Stomach (tissue), 9 donors: ENCODE results near the gene SLC9A2. TPM values are rescaled to one million over a fixed set of nuclear protein-coding genes. Genes with fewer than 3 reads are reported as not detected.

Experiments used
- DNase-seq, 2 donors: peaks; one replicate each; pipeline versions ENCODE4 v3.0.0 to v3.0.0-alpha.2; 2013 to 2019
- H3K27ac ChIP-seq, 5 donors: fragments of 200-600 bp in 4 of 5; sonication (generic) in 4 of 5; one replicate each; pipeline ENCODE4 v1.5.1; 2013 to 2019; ENCODE audit warnings: mild to moderate bottlenecking in 1 of 5, moderate library complexity in 1 of 5
- H3K27me3 ChIP-seq, 3 donors: fragments of 200-600 bp; sonication (generic); one replicate each; pipeline ENCODE4 v1.5.1; 2017 to 2019; ENCODE audit warnings: mixed run types in 1 of 3
- H3K36me3 ChIP-seq, 4 donors: fragments of 200-600 bp; sonication (generic); 1 replicate in 3 of 4; 2 replicates in 1 of 4; pipeline ENCODE4 v1.5.1; 2016 to 2019
- H3K4me1 ChIP-seq, 4 donors: fragments of 200-600 bp; sonication (generic); one replicate each; pipeline ENCODE4 v1.5.1; 2016 to 2019
- H3K4me3 ChIP-seq, 4 donors: fragments of 200-600 bp; sonication (generic) in 3 of 4; one replicate each; pipeline ENCODE4 v1.5.1; 2016 to 2019; ENCODE audit warnings: mild to moderate bottlenecking in 1 of 4
- H3K9me3 ChIP-seq, 4 donors: fragments of 200-600 bp; sonication (generic); one replicate each; pipeline ENCODE4 v1.5.1; 2016 to 2019
- EP300 ChIP-seq: sonication (generic); formaldehyde crosslinking; IDR thresholded peaks from one replicate; pipeline ENCODE4 v1.6.1; 2017; ENCODE audit warnings: antibody characterized with exemption
- POLR2A ChIP-seq, 4 donors: fragments of 450-650 bp; IDR thresholded peaks; one replicate each; pipeline ENCODE4 v1.6.1; 2016; ENCODE audit warnings: antibody characterized with exemption in 4 of 4, control low read depth in 2 of 4, mild to moderate bottlenecking in 1 of 4, moderate library complexity in 1 of 4
- POLR2AphosphoS5 ChIP-seq, 3 donors: sonication (generic); formaldehyde crosslinking; IDR thresholded peaks; one replicate each; pipeline ENCODE4 v1.6.1; 2016; ENCODE audit warnings: antibody characterized with exemption in 3 of 3
- WGBS, 5 donors: extraction: QIAGEN DNeasy Blood & Tissue Kit in 3 of 5; methylation state at CpG; one replicate each; pipeline versions ENCODE4 v1.1.5 to v1.1.7; 2013 to 2018; 5-methylcytosine and 5-hydroxymethylcytosine counted together
- intact Hi-C: fragments of 100-400 bp; cut with DNase I; formaldehyde crosslinking; loops from one replicate; pipeline ENCODE4 v1.15.1; 2023; ENCODE audit warnings: low total_unique reads
- polyA plus RNA-seq, 3 donors: library from polyadenylated mRNA; stranded (reverse); fragments of 200-250 nt; gene quantifications; one replicate each; pipeline ENCODE4 v1.2.3, GENCODE V29; 2013
- total RNA-seq, 5 donors: library from RNA; depleted of rRNA; stranded (reverse); fragments of >200 nt; gene quantifications; one replicate each; pipeline versions ENCODE4 v1.1.0 to v1.2.3, GENCODE V29; 2014 to 2016
- TF ChIP-seq, protein P1 (sequence below), 7 experiments: fragments of 450-650 bp in 4 of 7; fragments of 200-600 bp in 3 of 7; sonication (generic) in 3 of 7; IDR thresholded peaks; one replicate each; pipeline ENCODE4 v1.5.1; 2016 to 2019; ENCODE audit warnings: antibody characterized with exemption in 7 of 7, control low read depth in 2 of 7, mild to moderate bottlenecking in 1 of 7
- donor health status: healthy with polysubstance abuse.
- donor health status: Bipolar disorder and iron deficiency.
- donor health status: healthy.

SLC9A2 gene
- total and polyA plus RNA-seq, 8 donors = 2.4 to 79.9 (median 15.0) TPM

DNA sequence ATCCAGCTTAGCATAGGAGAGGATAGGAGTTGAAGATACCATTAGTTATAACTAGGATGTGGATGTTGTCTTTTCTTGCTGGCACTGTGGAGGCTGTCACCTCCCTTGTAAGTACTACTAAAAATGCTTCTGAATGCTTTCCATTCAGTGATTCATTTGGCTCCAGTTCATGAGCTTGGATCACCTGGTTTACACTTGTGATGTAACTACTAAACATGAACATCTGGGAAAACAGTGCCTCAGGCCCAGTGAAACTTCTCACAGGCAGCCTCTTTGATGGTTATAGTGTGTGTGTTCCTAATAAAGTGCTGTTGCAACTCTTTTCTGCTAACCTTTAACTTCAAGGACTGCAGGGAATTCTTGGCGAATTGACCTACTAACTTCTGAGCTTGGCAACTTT is 13.0 kb upstream of the SLC9A2 start:
- H3K36me3 ChIP-seq = no peaks in the 10 kb centered on the region
- 35 to 70% (median 47%) methylated on average over 1 of the region's 1 CpG for WGBS, 5 donors
- intact Hi-C loops = no loop called here
- H3K27ac ChIP-seq = no peak overlapping the region
- TF ChIP-seq, protein P1, sequence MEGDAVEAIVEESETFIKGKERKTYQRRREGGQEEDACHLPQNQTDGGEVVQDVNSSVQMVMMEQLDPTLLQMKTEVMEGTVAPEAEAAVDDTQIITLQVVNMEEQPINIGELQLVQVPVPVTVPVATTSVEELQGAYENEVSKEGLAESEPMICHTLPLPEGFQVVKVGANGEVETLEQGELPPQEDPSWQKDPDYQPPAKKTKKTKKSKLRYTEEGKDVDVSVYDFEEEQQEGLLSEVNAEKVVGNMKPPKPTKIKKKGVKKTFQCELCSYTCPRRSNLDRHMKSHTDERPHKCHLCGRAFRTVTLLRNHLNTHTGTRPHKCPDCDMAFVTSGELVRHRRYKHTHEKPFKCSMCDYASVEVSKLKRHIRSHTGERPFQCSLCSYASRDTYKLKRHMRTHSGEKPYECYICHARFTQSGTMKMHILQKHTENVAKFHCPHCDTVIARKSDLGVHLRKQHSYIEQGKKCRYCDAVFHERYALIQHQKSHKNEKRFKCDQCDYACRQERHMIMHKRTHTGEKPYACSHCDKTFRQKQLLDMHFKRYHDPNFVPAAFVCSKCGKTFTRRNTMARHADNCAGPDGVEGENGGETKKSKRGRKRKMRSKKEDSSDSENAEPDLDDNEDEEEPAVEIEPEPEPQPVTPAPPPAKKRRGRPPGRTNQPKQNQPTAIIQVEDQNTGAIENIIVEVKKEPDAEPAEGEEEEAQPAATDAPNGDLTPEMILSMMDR (IDR thresholded peaks at IDR 0.05) = no peak
- TF ChIP-seq POLR2A (IDR thresholded peaks at IDR 0.05) (no peak), EP300 (no peak), POLR2AphosphoS5 (IDR thresholded peaks at IDR 0.05) (no peak)
- H3K4me3 ChIP-seq = no peak overlapping the region
- no peak for DNase-seq
- H3K4me1 ChIP-seq = peaks cover 0 to 8% (median 2%) of the 10 kb centered on the region in 4 donors
- H3K9me3 ChIP-seq = no peaks in the 10 kb centered on the region
- no peaks in the 10 kb centered on the region for H3K27me3 ChIP-seq

DNA sequence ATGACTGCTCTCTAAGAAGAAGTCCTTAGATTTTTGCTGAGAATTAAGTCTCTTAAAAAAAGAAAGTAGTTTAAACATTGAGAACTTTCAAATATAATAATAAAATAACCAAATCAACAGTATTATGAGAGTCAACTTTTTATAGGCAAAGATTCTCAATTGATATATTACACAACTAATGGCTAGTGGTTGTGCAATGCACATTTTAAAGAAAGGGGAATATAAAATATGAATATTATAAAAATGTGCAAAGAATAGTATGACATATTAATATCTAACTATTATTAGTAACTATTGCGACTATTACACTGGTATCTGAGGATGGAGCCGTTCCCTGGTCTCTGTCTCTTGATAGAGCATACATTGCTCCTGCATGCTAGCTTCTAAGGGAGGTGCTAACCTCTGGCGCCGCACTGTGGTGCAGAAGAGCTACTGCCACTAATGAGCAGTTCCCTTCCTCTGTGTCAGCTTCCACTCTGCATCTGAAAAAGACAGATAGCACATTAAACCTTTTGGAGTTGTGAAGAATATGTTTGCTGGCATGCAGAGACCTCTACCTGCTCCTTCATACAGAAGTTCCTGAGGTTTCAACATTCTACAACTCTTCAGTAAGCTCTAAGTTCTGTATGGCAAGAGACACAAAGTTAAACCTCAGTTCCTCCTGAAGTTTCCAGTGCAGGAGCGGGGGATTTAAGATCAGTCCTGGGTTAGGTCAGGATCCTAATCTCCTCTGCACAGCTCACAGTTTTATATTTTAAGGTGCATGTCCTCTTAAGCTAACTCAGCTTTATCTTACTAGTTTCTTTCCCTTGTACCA is 3.5 kb upstream of the SLC9A2 start:
- DNase-seq = peak; percentile 74 to 82
- WGBS, 5 donors = 15 to 20% (median 17%) methylated on average over 5 of the region's 5 CpGs
- H3K27ac ChIP-seq = no peak overlapping the region
- no peak overlapping the region for H3K4me3 ChIP-seq
- no peaks in the 10 kb centered on the region for H3K9me3 ChIP-seq
- TF ChIP-seq POLR2AphosphoS5 (IDR thresholded peaks at IDR 0.05) (peak in 1 of 3 donors; percentile 18), EP300 (no peak), POLR2A (IDR thresholded peaks at IDR 0.05) (no peak)
- TF ChIP-seq, protein P1 (IDR thresholded peaks at IDR 0.05) = peak in 5 of 7 experiments; percentile 71 to 86 (median 77)
- H3K27me3 ChIP-seq = peaks cover 0 to 36% (median 16%) of the 10 kb centered on the region in 3 donors
- no peaks in the 10 kb centered on the region for H3K36me3 ChIP-seq
- intact Hi-C loops = no loop called here
- peaks cover 4 to 45% (median 24%) of the 10 kb centered on the region in 4 donors for H3K4me1 ChIP-seq

DNA sequence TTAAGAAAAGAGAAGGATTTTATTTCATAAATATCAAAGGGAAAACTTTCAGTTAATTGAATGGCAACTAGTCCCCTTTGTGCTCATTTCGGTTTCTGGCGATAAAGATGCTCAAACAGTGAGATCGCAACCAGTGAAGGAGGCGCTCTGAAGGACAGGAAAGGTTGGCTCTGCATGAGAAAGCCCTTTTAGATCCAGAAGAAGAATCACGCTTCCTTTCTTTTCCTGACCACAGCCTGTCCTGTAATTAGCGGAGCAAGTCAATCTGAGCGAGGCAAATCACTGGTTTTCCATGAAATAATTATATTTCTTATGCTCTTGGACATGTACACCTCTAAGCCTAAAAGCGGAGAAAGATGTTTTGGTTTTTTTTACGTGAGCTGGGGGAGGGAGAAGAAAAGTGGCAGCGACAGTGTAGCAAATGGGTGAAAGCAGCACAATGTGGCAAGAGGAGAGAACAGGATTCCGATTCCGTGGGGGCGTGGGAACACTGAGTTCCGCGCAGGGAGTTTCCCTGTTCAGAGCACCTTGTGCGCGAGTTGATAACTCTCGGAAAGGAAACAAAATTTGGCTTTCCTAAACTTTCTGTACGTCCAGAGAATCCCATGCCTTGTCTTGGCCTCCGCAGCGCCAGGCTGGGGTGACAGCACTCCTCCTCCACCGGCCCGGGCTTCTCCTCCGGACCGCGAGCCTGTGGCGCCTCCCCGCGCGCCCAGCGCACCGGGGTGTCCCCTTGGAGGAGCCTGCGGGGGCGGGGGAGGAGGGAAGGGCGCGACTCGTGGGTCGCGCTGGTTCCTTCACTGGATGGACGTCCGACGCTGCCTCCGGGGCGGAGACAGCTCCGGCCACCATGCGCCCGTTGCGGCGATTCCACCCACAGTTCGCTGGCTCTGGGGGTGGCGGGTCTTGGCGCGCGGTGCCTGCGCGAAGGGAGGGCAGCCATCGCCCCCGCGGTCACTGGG is 620 bp upstream of the SLC9A2 start:
- WGBS, 5 donors = 1 to 6% (median 3%) methylated on average over 19 to 59 of the region's 59 CpGs
- H3K9me3 ChIP-seq = no peaks in the 10 kb centered on the region
- TF ChIP-seq, protein P1 (IDR thresholded peaks at IDR 0.05) = no peak
- TF ChIP-seq EP300 = no peak
- no peak for TF ChIP-seq POLR2AphosphoS5 (IDR thresholded peaks at IDR 0.05)
- no peak for TF ChIP-seq POLR2A (IDR thresholded peaks at IDR 0.05)
- H3K4me1 ChIP-seq = peaks cover 4 to 55% (median 24%) of the 10 kb centered on the region in 4 donors
- DNase-seq = peak; percentile 68 to 75
- peak overlapping the region; percentile 80 to 91 (median 84) for H3K27ac ChIP-seq
- intact Hi-C loops = no loop called here
- peaks cover 0 to 49% (median 16%) of the 10 kb centered on the region in 3 donors for H3K27me3 ChIP-seq
- no peaks in the 10 kb centered on the region for H3K36me3 ChIP-seq
- H3K4me3 ChIP-seq = peak overlapping the region; percentile 41 to 75 (median 62)

- H3K4me1 ChIP-seq = peaks cover 4 to 59% (median 24%) of the 10 kb centered on the region in 4 donors
- peak; percentile 54 to 68 for DNase-seq
- TF ChIP-seq POLR2AphosphoS5 (IDR thresholded peaks at IDR 0.05) = peak in 2 of 3 donors; percentile 58 to 74
- TF ChIP-seq EP300 = no peak
- peak in 1 of 4 donors; percentile 24 for TF ChIP-seq POLR2A (IDR thresholded peaks at IDR 0.05)
- peaks cover 0 to 49% (median 16%) of the 10 kb centered on the region in 3 donors for H3K27me3 ChIP-seq
- peak overlapping the region; percentile 41 to 75 (median 62) for H3K4me3 ChIP-seq
- peak overlapping the region; percentile 80 to 91 (median 84) for H3K27ac ChIP-seq
- WGBS, 5 donors = 13 to 46% (median 18%) methylated on average over 11 of the region's 11 CpGs
- intact Hi-C loops = no loop called here
- no peaks in the 10 kb centered on the region for H3K9me3 ChIP-seq
- H3K36me3 ChIP-seq = no peaks in the 10 kb centered on the region
These were observed 979 bp downstream of the SLC9A2 start for GRCh38 chr2:102620332-102620731.
